NCI-H345 treated with DMSO at 0.1 percent for 48 hours (cell line): ENCODE results near the gene BEX3.

ENCODE experiments used
- DNase-seq: peaks from one replicate; lab custom pipeline; 2025; ENCODE audit not compliant: unreplicated experiment; lab: John Stamatoyannopoulos, UW

BEX3 gene

GRCh38 chrX:103418811-103419340 lies 42.5 kb downstream of the BEX3 start:
- no peak for DNase-seq

DNA sequence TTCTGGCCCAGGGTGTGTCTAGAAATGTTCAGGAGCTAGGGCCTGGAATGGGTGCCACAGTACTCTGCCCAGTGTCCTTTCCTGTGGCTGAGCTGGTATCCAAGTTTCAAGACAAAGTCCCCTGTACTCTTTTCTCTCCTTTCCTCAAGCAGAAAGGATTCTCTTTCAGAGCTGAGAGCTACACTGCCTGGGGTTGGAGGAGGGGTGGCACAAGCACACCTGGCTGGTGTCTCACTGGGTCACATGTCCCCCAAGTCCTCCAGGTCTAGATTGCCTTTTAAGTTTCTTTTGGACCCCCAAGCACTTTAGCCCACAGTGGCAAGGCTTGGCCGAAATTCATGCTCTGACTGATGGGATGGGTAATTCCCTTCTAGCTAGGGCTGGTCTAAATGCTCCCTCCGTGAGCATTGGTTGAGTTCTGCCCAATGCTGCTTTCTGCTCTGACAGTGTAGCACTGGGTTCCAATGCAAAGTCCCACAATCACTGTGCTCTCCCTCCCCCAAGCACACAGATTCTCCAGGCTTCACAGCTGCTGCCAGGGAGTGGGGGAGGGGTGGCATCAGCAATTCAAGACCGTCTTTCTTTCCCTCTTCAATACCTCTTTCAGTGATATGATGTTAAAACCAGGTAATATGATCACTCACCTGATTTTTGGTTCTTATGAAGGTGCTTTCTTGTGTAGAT lies 47.8 kb downstream of the BEX3 start:
- no peak for DNase-seq
